ENCODE measurements around the gene PPM1L.
A peak's percentile ranks its signal among the peaks of the same experiment; 100 is the strongest.

The PPM1L gene

GRCh38 chr3:160810362-160811236 is 54.6 kb downstream of the PPM1L start:
- no peak for DNase-seq

DNA sequence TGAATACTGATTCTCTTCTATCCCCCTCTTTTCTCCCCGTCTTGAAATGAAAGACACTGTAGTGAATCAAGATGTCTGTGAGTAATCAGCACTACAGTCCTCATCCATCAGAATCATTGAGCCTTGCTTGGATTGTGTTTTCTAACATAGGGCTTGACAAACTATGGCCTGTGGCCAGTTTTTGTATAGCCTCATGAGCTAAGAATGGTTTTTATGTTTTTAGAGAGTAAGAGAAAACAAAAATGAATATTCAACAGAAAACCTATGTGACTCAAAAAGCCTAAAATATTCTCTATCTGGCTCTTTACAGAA is 55.2 kb downstream of the PPM1L start:
- no peak for DNase-seq

DNA sequence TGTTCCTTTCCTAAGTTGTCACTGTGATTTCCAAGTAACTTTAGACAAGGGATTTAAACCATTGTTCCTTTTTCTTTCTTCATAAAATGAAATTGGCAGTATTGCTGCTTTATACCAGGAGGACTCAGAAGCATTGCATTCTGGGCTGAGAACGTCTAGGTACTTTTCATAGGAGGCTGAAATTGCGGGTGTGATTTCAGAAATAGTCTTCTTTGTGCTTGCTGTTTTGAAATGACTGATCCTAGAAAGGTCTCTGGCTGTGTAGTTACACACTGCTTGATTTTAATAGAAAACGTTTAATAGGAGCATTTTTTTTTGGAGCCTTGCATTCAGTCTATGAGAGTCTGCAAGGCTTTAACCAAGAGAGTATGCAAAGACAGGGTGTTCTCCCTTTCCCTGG is 56.3 kb downstream of the PPM1L start:
- DNase-seq: no peak

DNA sequence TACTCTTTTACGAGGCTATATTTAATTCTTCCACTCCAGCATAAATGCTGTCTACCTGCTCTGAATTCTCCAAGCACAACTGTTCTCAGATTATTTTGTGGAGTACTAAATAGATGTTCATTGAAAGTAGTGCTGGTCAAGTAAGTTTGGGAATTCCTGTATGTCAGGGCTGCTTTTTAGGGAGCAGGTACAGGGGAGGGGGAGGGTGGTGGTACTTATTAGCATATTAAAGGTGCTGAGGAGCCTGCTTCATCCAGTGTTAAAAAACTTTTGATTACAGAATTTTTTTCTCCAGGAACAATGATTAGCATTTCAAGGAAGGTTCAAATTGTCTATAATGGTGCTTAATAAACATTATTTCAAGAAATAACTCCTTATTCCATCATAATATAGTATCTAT is 59.2 kb downstream of the PPM1L start:
- DNase-seq: no peak

- no peak for DNase-seq
Measured at GRCh38 chr3:160820022-160820421, 64.0 kb downstream of the PPM1L start.

DNA sequence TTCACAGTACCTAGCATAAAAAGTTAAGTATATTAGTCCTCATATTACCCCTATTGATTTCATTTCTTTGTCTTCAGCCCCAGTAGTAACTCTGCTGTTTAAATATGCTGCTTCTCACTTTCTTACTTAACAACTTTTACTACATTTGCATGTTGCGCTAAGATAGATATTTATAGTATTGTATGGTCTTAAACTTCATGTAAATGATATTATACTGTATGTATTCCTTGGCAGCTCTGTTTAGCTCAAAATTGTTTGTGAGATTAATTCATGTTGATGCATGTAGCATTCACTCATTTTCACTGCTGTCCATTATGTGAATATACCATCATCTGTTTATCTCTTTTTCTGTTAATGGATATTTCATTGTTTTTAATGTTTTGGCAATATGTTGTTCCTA is 64.4 kb downstream of the PPM1L start:
- DNase-seq: no peak

GRCh38 chr3:160822936-160823335 is 66.9 kb downstream of the PPM1L start:
- DNase-seq: no peak

GRCh38 chr3:160825311-160825800 is 69.3 kb downstream of the PPM1L start:
- no peak for DNase-seq

- DNase-seq: no peak
Measured at GRCh38 chr3:160826408-160826807, 70.4 kb downstream of the PPM1L start.

DNA sequence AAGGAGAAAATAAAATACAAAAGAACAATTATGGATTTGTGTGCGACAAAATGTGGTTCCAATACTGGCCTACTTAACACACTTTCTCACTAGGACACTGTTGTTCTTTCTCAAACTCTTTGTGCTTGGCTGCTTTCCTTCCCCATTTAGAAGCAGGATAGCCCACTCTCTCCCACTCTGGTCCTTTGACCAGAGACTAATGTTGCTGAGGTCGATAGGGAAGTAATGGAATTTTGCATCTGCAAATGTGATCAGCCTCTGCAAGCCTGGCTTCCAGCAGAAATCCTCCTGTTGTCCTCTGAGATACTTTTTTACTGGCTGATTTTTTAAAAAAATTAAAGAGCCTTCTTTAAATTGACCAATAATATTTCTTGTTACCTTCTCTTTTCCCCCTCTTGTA is 71.0 kb downstream of the PPM1L start:
- DNase-seq: no peak

DNA sequence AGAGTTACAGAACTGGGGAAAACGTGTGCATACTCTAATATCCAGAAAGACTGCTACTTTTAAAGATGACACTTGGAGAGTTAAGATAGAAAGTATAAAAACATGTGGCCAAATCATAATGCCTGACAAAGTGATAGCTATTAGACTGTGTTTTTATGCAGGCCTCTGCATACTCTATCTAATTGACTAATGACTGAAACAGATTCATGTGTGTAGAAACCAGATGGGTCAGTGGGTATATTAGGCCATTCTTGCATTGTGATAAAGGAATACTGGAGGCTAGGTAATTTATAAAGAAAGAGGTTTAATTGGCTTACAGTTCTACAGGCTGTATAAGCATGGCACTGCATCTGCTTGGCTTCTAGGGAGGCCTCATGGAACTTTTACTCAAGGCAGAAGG is 71.5 kb downstream of the PPM1L start:
- no peak for DNase-seq

DNA sequence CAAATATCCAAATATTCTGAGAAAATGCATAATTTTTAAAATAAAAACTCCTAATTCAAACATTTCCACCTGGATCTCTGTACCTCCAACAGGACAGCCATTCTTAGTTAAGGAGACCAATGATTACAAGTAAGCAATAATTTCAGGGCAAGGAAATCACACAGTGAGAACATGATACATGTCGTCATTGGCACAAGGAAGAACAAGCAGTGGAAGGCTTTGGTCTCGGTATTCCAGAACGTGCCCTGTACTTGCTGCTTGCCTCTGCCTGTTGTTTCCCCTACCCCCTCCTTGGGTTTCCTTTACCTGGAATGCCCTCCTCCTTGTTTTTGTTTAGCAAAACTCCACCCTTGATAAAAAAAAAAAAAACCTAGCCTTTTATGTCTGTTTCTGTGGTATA is 72.8 kb downstream of the PPM1L start:
- DNase-seq: no peak

GRCh38 chr3:160829486-160830009 is 73.5 kb downstream of the PPM1L start:
- DNase-seq: no peak

DNA sequence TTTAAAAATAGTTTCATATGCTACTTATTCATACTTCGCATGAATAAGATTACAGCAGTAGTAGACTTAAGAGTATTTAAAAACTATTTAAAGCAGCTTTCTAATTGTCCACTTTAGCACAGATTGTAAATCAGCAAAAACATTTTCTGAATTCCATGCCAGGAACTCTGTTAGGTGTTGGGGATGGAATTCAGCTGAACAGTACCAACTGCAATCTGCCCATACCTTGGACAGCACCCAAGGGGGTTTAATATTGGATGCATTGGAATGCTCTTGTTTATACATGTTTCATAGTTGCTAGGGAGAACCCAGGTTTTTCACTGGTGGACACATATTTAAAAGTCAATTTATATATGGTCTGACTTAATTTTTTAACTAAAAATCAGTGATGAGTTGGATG is 74.8 kb downstream of the PPM1L start:
- no peak for DNase-seq

DNA sequence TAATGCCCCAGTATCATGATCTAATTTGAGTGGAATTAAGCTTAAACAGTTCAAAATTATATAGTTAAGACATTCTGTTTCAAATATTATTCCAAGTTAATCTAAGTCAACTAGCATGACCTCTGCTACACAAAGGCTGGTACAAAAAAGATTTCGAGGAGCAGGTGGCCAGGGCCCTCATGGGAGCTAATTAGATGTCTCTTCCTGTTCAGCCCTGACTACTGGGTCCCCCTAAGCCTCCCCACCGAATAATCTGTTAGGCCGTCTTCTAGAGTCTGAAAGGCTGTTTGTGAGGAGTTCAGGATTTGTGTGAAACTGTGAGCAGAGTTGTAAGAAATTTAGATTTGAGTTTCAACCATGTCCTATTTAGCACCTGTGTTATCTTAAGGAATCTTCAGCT is 75.4 kb downstream of the PPM1L start:
- no peak for DNase-seq

- DNase-seq: peak in 1 of 2 donors; percentile 11
Measured at GRCh38 chr3:160837394-160837980, 81.5 kb downstream of the PPM1L start.

- no peak for DNase-seq
Measured at GRCh38 chr3:160840590-160840989, 84.6 kb downstream of the PPM1L start.

- no peak for DNase-seq
Measured at GRCh38 chr3:160841455-160841854, 85.4 kb downstream of the PPM1L start.

DNA sequence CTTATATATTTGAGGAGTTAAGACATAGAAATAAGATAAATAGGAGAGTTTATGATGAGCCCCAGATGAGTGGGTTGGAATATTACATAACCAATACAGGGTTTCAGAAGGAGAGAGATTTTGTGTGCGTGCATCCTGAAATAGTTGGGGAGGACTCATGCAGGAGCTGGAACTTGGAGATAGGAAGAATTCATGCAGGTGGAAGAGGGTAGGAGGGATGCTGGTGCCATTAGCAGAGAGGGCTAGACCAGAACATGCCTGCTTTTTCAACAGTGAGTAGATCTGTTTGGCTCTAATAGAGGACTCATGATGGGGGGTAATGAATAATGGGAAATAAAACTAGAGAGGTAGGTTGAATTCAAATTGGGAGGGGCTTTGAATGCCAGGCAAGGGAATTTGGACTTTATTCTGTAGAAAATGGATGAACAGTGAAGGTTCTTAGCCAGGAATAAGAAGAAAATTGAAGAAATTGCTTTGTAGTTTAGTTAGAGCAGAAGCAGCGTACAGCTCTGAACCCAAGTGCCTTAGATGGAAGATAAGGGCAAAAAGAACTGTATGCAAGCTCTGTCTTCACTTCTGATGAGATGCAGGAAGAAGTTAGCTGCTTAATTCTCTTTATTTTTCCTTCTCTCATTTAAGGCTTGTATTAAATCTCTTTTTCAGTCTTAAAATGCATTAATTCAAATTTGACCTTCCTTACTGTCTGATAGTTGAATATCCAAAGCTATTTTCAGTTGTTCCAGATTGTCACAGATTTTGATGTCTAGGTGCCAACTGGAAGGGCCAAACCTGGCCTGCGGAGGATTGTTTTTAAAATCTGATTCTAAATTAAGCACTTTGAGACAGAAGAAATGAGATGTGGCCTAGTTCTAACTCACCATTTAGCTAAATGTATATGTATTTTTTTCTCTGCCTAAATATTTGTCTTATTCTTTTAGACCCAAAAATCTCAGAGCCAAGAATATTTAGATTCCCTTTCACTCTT is 86.3 kb downstream of the PPM1L start:
- no peak for DNase-seq

- DNase-seq: no peak
Measured at GRCh38 chr3:160851629-160852210, 95.7 kb downstream of the PPM1L start.

DNA sequence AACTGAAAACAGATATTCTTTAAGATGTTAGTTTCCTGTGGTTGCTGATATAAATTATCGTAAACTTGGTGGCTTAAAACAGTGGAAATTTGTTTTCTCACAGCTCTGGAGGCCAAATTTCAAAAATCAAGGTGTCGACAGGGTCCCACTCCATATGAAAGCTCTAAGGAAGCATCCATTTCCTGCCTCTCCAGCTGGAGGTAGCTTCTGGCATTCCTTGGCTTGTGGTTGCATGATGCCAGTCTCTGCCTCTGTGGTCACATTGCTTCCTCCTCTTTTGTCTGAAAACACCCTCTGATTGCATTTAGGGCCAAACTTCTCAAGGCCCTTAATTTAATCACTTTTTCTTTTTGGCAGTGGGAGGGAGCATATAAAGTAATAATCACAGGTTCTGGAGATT is 96.8 kb downstream of the PPM1L start:
- no peak for DNase-seq

- no peak for DNase-seq
Measured at GRCh38 chr3:160856450-160856849, 100.4 kb downstream of the PPM1L start.
